Progenitor cell of endocrine pancreas (in vitro differentiated cells): ENCODE results near the gene ISYNA1. TPM values are rescaled to one million over a fixed set of nuclear protein-coding genes. Genes with fewer than 3 reads are reported as not detected.

Experiments used
- DNase-seq: peaks from one replicate; pipeline ENCODE4 v3.0.0; 2021; ENCODE audit warnings: low spot score; ENCODE audit not compliant: unreplicated experiment
- H3K27ac Mint-ChIP-seq: 2 replicates; pipeline ENCODE4 v1.8.0; 2021; ENCODE audit warnings: mild to moderate bottlenecking, moderate library complexity, mixed read lengths
- H3K27me3 Mint-ChIP-seq: 2 replicates; pipeline ENCODE4 v1.8.0; 2021; ENCODE audit warnings: mixed read lengths
- H3K36me3 Mint-ChIP-seq: 2 replicates; pipeline ENCODE4 v1.8.0; 2022; ENCODE audit warnings: mixed read lengths; ENCODE audit not compliant: insufficient read depth
- H3K4me1 Mint-ChIP-seq: 2 replicates; pipeline ENCODE4 v1.8.0; 2021; ENCODE audit warnings: low read depth, mixed read lengths
- H3K4me3 Mint-ChIP-seq: 2 replicates; pipeline ENCODE4 v1.8.0; 2021; ENCODE audit warnings: low read depth, mild to moderate bottlenecking, moderate library complexity, mixed read lengths
- H3K9me3 Mint-ChIP-seq: 2 replicates; pipeline ENCODE4 v1.8.0; 2021; ENCODE audit warnings: low read depth, mixed read lengths
- CTCF ChIP-seq: fragments of 200-600 bp; sonication (generic); IDR thresholded peaks from one replicate; pipeline ENCODE4 v1.5.0; 2021; ENCODE audit warnings: antibody characterized with exemption, mild to moderate bottlenecking; ENCODE audit not compliant: unreplicated experiment
- total RNA-seq: library from RNA; stranded (reverse); gene quantifications from 2 replicates; pipeline ENCODE4 v1.2.1, GENCODE V29; 2021

Gene ISYNA1
- total RNA-seq, 1 donor from 2014 or later = 234 TPM

- Mint-ChIP-seq H3K4me3 (no peak overlapping the region), H3K4me1 (peaks cover 3% of the 10 kb centered on the region), H3K9me3 (no peaks in the 10 kb centered on the region), H3K27ac (no peak overlapping the region), H3K27me3 (peaks cover under 1% of the 10 kb centered on the region), H3K36me3 (no peaks in the 10 kb centered on the region)
- no peak for TF ChIP-seq CTCF
- DNase-seq = peak; percentile 65
Measured at GRCh38 chr19:18428787-18429674, 8.9 kb downstream of the ISYNA1 start.

- no peaks in the 10 kb centered on the region for H3K36me3 Mint-ChIP-seq
- peaks cover 3% of the 10 kb centered on the region for H3K27me3 Mint-ChIP-seq
- H3K4me3 Mint-ChIP-seq = no peak overlapping the region
- no peaks in the 10 kb centered on the region for H3K9me3 Mint-ChIP-seq
- no peak for TF ChIP-seq CTCF
- H3K4me1 Mint-ChIP-seq = peaks cover 3% of the 10 kb centered on the region
- no peak for DNase-seq
- H3K27ac Mint-ChIP-seq = no peak overlapping the region
Measured at GRCh38 chr19:18428173-18428786, 9.7 kb downstream of the ISYNA1 start.

GRCh38 chr19:18427743-18428113, 10.2 kb downstream of the ISYNA1 start:
- peaks cover 9% of the 10 kb centered on the region for H3K27me3 Mint-ChIP-seq
- H3K9me3 Mint-ChIP-seq = no peaks in the 10 kb centered on the region
- TF ChIP-seq CTCF = no peak
- peaks cover 3% of the 10 kb centered on the region for H3K4me1 Mint-ChIP-seq
- no peak overlapping the region for H3K4me3 Mint-ChIP-seq
- DNase-seq = no peak
- no peaks in the 10 kb centered on the region for H3K36me3 Mint-ChIP-seq
- no peak overlapping the region for H3K27ac Mint-ChIP-seq

GRCh38 chr19:18427080-18427742, 10.7 kb downstream of the ISYNA1 start:
- H3K4me3 Mint-ChIP-seq = no peak overlapping the region
- H3K9me3 Mint-ChIP-seq = no peaks in the 10 kb centered on the region
- no peak for DNase-seq
- H3K36me3 Mint-ChIP-seq = no peaks in the 10 kb centered on the region
- peaks cover 10% of the 10 kb centered on the region for H3K27me3 Mint-ChIP-seq
- H3K4me1 Mint-ChIP-seq = peaks cover 3% of the 10 kb centered on the region
- TF ChIP-seq CTCF = no peak
- no peak overlapping the region for H3K27ac Mint-ChIP-seq

- Mint-ChIP-seq H3K4me1 (peaks cover 1% of the 10 kb centered on the region), H3K9me3 (no peaks in the 10 kb centered on the region), H3K27me3 (peaks cover 13% of the 10 kb centered on the region), H3K4me3 (no peak overlapping the region), H3K36me3 (no peaks in the 10 kb centered on the region), H3K27ac (no peak overlapping the region)
- TF ChIP-seq CTCF = no peak
- DNase-seq = no peak
Measured at GRCh38 chr19:18426416-18426767, 11.5 kb downstream of the ISYNA1 start.
